ENCODE results near the gene EFCAB14. TPM values are rescaled to one million over a fixed set of nuclear protein-coding genes. Genes with fewer than 3 reads are reported as not detected.
"Not testable (repeated sequence)": the region's sequence is repeated elsewhere in the genome, so short reads cannot be mapped to it uniquely, and the experiment has no call there.

The EFCAB14 gene
- total and polyA plus RNA-seq, 7 donors, result 36.9 to 72.0 (median 63.1) TPM

- Histone ChIP-seq H3K4me3 (no peak overlapping the region), H3K27ac (no peak overlapping the region), H3K27me3 (no peaks in the 10 kb centered on the region), H3K4me1 (no peaks in the 10 kb centered on the region), H3K9me3 (no peaks in the 10 kb centered on the region), H3K36me3 (no peaks in the 10 kb centered on the region)
- 31 to 77% methylated on average over 4 of the region's 4 CpGs for WGBS, 2 donors
- no peak for DNase-seq
- TF ChIP-seq POLR2A (IDR thresholded peaks at IDR 0.05), result no peak
- no peak for TF ChIP-seq CTCF (IDR thresholded peaks at IDR 0.05)
- TF ChIP-seq EP300 (IDR thresholded peaks at IDR 0.05), result no peak
- no peak for TF ChIP-seq POLR2AphosphoS5 (IDR thresholded peaks at IDR 0.05)
- intact Hi-C loops (cut with DNase I), result no loop called here
These were observed 36.2 kb upstream of the EFCAB14 start for GRCh38 chr1:46755121-46755520.

GRCh38 chr1:46754707-46755106, 35.8 kb upstream of the EFCAB14 start:
- intact Hi-C loops (cut with DNase I); H3K36me3 ChIP-seq; DNase-seq; H3K4me1 ChIP-seq; H3K27me3 ChIP-seq; H3K4me3 ChIP-seq; H3K27ac ChIP-seq; H3K9me3 ChIP-seq: not testable (repeated sequence)
- WGBS, 2 donors, result 15 to 57% methylated on average over 4 of the region's 4 CpGs

GRCh38 chr1:46753985-46754384, 35.1 kb upstream of the EFCAB14 start:
- WGBS, 2 donors, result 45 to 52% methylated on average over 1 of the region's 1 CpG
- no peak for DNase-seq

GRCh38 chr1:46749921-46750404, 31.0 kb upstream of the EFCAB14 start:
- TF ChIP-seq POLR2AphosphoS5 (IDR thresholded peaks at IDR 0.05), result no peak
- TF ChIP-seq EP300 (IDR thresholded peaks at IDR 0.05), result no peak
- no peak for TF ChIP-seq CTCF (IDR thresholded peaks at IDR 0.05)
- TF ChIP-seq POLR2A (IDR thresholded peaks at IDR 0.05), result no peak
- no peak overlapping the region for H3K4me3 ChIP-seq
- intact Hi-C loops (cut with DNase I), result no loop called here
- no peaks in the 10 kb centered on the region for H3K36me3 ChIP-seq
- 13 to 47% methylated on average over 7 of the region's 7 CpGs for WGBS, 2 donors
- no peaks in the 10 kb centered on the region for H3K9me3 ChIP-seq
- peak overlapping the region in 2 of 4 donors; percentile 25 to 35 for H3K27ac ChIP-seq
- DNase-seq, result peak; percentile 68
- no peaks in the 10 kb centered on the region for H3K4me1 ChIP-seq
- H3K27me3 ChIP-seq, result peaks cover 0 to 2% (median 0%) of the 10 kb centered on the region in 3 donors

More at GRCh38 chr1:46753985-46754384, 35.1 kb upstream of the EFCAB14 start:
- peaks cover 0 to 1% (median 0%) of the 10 kb centered on the region in 3 donors for H3K27me3 ChIP-seq
- H3K27ac ChIP-seq, result no peak overlapping the region
- no peaks in the 10 kb centered on the region for H3K4me1 ChIP-seq
- no peaks in the 10 kb centered on the region for H3K9me3 ChIP-seq
- intact Hi-C loops (cut with DNase I), result no loop called here
- no peak for TF ChIP-seq CTCF (IDR thresholded peaks at IDR 0.05)
- TF ChIP-seq POLR2A (IDR thresholded peaks at IDR 0.05), result no peak
- no peak for TF ChIP-seq EP300 (IDR thresholded peaks at IDR 0.05)
- no peak overlapping the region for H3K4me3 ChIP-seq
- H3K36me3 ChIP-seq, result no peaks in the 10 kb centered on the region

GRCh38 chr1:46749404-46749803, 30.5 kb upstream of the EFCAB14 start:
- Histone ChIP-seq H3K4me3 (no peak overlapping the region), H3K36me3 (no peaks in the 10 kb centered on the region), H3K27ac (peak overlapping the region in 2 of 4 donors; percentile 25 to 35), H3K4me1 (no peaks in the 10 kb centered on the region), H3K27me3 (peaks cover 0 to 2% (median 0%) of the 10 kb centered on the region in 3 donors), H3K9me3 (no peaks in the 10 kb centered on the region)
- no peak for DNase-seq
- TF ChIP-seq POLR2AphosphoS5 (IDR thresholded peaks at IDR 0.05) (no peak), POLR2A (IDR thresholded peaks at IDR 0.05) (no peak), EP300 (IDR thresholded peaks at IDR 0.05) (no peak), CTCF (IDR thresholded peaks at IDR 0.05) (no peak)
- intact Hi-C loops (cut with DNase I), result no loop called here
- 89 to 92% methylated on average over 1 of the region's 1 CpG for WGBS, 2 donors

Data from sigmoid colon (tissue), 7 donors.